T47D (cell line): ENCODE measurements around the gene UMOD.

ENCODE experiments used
- DNase-seq, 2 experiments: peaks; one replicate each; pipeline versions ENCODE4 v3.0.0 to v3.0.0-alpha.2; 2011 to 2012; ENCODE audit warnings: low read depth in 1 of 2, low spot score in 1 of 2
- JUND ChIP-seq: IDR thresholded peaks from 2 replicates; pipeline ENCODE4 v1.6.1; 2012; ENCODE audit warnings: low read depth
- in situ Hi-C: cut with HindIII; loops from 2 replicates; pipeline ENCODE4 v1.10.0; 2016; ENCODE audit warnings: low sequenced_read_pairs, low pct_unique_long_range_greater_than_20kb

The UMOD gene

GRCh38 chr16:20352615-20353014 is at the start of gene UMOD:
TSS of gene UMOD (minus strand) at chr16:20352715. CDS start at chr16:20350737, 1,978 bp downstream.
- in situ Hi-C loops, result no loop called here

GRCh38 chr16:20401475-20402016 is 49.0 kb upstream of the UMOD start:
- DNase-seq, result no peak
- in situ Hi-C loops, result no loop called here
- TF ChIP-seq JUND, result no peak

More at GRCh38 chr16:20352615-20353014, at the start of gene UMOD:
- no peak for TF ChIP-seq JUND
- no peak for DNase-seq

GRCh38 chr16:20401066-20401465 is 48.6 kb upstream of the UMOD start:
- in situ Hi-C loops, result no loop called here
- DNase-seq, result no peak
- no peak for TF ChIP-seq JUND

GRCh38 chr16:20399185-20399584 is 46.7 kb upstream of the UMOD start:
- TF ChIP-seq JUND, result no peak
- in situ Hi-C loops, result no loop called here
- no peak for DNase-seq

- TF ChIP-seq JUND, result no peak
- no peak for DNase-seq
- in situ Hi-C loops, result no loop called here
Measured at GRCh38 chr16:20398603-20399002, 46.1 kb upstream of the UMOD start.

- TF ChIP-seq JUND, result no peak
- in situ Hi-C loops, result no loop called here
- no peak for DNase-seq
Measured at GRCh38 chr16:20397468-20398074, 45.1 kb upstream of the UMOD start.

GRCh38 chr16:20396846-20397467 is 44.4 kb upstream of the UMOD start:
- no peak for TF ChIP-seq JUND
- no peak for DNase-seq
- in situ Hi-C loops, result no loop called here

- in situ Hi-C loops, result no loop called here
Measured at GRCh38 chr16:20395946-20396345, 43.4 kb upstream of the UMOD start.

GRCh38 chr16:20393801-20394577 is 41.5 kb upstream of the UMOD start:
- no peak for DNase-seq
- no peak for TF ChIP-seq JUND
- in situ Hi-C loops, result no loop called here

More at GRCh38 chr16:20395946-20396345, 43.4 kb upstream of the UMOD start:
- TF ChIP-seq JUND, result no peak
- DNase-seq, result no peak

GRCh38 chr16:20391045-20391444 is 38.5 kb upstream of the UMOD start:
- TF ChIP-seq JUND, result no peak
- in situ Hi-C loops, result no loop called here
- no peak for DNase-seq

GRCh38 chr16:20388854-20389253 is 36.3 kb upstream of the UMOD start:
- in situ Hi-C loops, result no loop called here
- DNase-seq, result peak; percentile 41 to 82
- no peak for TF ChIP-seq JUND

- DNase-seq, result no peak
- no peak for TF ChIP-seq JUND
- in situ Hi-C loops, result no loop called here
Measured at GRCh38 chr16:20387978-20388377, 35.5 kb upstream of the UMOD start.
